Islet of Langerhans (tissue), 1 donor: ENCODE data around the gene NAA15.
"Not testable (repeated sequence)": the region's sequence is repeated elsewhere in the genome, so short reads cannot be mapped to it uniquely, and the experiment has no call there.

Experiments
- FAIRE-seq: peaks from one replicate; lab custom pipeline; 2011; peaks lifted over from hg19 to GRCh38; lab: Jason Lieb, UNC

The NAA15 gene

DNA sequence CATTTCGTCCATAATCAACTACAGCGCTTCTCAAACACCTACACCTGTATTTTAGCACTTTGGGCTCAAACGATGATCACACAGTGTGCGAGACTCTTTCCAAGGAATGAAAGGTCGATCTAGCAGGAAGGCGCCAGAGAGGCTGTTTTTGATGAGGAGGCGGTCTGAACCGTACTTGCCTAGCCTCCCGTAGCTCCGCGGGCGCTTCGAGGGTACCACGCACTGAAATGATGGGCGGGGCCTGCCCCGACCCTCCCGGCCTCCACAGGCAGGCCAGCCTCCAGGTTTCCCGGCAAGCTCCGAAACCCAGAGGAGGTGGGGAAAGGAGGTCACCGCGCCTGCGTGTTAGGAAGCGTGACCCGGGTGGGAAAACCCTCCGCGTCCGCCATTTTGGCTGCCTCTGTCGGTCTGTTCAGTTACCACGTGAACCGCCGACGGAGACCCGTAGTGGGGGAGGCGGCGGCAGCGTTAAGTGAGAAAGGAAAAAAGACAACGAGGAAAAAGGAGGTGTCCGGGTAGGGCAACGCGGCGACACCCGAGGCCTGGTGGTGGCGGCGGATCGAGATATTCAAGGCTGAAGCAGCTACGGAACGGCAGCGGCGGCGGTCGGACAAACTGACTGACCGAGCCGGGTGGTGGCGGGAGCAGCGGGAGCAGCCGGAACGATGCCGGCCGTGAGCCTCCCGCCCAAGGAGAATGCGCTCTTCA is at the start of gene NAA15:
Gene NAA15, plus strand, starts transcription at position 393 of the 708 bp plus-strand sequence. Its CDS starts 273 bp downstream, at position 666.
- no peak for FAIRE-seq

DNA sequence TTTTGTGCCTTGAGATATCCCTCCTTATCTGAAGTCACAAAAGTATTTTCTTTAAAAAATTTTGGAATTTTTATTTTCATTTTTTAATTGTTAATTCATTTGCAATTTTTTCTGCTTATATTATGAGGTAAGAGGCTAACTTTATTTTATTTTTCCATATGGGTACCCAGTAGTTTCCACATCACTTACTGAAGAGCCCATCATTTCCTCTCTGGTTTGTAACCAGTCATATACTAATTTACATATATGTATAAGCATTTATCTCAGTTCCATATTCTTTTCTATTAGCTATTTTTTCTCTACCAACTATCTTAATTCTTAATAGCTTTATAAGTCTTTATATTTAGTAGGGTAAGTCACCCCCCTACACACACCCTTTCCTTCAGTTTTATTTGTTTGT is 48.3 kb upstream of the NAA15 start:
- FAIRE-seq, result no peak

DNA sequence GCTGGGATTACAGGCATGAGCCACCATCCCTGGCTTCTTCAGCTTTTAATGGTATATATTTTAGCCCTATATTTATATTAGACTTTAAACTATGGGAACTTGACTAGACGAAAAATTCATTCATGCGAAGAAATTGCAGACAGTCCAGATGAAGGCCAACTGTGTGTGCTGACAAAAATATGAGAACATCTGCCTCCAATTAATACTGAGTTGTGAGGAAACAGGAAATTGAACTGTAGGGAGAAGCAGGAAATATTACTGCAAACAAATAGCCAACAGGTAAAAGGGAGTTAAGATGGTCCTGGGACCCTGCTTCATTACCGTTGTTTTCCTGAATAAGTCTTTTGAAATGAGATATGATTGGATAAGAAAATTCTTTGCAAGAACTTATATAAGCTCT is 47.6 kb upstream of the NAA15 start:
- no peak for FAIRE-seq

DNA sequence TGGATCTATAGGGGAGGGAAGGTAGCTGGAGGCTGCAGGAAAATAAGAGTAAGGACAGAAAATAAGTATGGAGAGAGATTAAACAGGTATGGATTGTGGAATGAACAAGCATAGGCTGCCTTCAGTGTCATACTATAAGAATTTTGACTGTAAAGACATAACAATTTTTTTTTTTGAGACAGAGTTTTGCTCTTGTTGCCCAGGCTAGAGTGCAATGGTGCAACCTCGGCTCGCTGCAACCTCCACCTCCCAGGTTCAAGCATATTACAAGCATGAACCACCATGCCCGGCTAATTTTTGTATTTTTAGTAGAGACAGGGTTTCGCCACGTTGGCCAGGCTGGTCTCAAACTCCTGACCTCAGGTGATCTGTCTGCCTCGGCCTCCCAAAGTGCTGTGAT is 45.7 kb upstream of the NAA15 start:
- not testable (repeated sequence) for FAIRE-seq

DNA sequence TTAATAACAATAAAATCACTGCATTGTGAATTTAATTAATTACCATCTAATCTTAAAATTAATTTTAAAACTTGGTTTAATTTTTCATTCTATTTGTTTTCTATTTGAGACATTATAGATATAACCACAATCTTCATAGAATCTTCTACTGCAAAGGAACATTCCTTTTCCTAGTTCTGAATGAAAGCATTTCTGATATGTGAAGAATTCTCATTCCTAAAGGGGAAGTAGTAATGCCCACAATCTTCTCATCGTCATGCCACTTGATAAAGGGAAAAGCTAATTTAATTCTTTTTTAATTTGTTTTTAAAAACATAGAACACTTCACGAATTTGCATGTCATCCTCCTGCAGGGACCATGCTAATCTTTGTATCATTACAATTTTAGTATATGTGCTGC is 45.0 kb upstream of the NAA15 start:
- no peak for FAIRE-seq

DNA sequence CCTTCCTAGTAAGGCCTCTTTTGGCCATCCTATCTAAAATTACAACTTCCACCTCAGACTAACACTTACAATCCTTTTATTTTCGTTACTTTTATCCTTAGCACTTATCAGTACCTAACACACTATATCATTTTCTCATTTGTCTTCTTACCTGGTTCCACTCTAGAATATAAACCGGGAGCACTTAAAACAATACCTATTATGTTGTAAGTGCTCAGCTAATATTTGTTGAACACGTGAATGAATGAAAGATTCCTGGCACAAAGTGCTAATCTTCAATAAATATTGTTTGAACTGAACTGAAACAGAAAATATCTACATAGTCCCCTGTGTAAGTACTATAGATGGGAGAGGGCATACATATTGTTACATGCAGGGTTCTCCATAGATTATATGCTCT is 35.7 kb upstream of the NAA15 start:
- FAIRE-seq, result no peak

DNA sequence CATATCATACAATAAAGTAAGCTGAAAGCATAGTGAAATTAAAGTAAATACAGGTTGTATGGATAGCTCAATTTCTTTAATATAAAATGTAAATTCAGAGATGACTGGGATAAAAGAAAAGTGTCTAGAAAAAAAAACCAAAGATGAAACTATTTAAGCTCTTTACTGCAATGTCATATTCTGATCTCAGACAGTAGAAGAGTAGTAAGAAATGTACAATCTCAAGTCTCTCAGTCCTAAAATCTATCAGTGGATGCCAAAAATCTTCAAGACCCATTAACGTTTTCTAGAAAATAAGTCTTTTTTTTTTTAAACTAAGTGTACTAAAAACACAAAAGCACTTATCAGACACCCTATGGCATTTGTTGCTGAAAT is 35.1 kb upstream of the NAA15 start:
- FAIRE-seq, result peak; percentile 55

DNA sequence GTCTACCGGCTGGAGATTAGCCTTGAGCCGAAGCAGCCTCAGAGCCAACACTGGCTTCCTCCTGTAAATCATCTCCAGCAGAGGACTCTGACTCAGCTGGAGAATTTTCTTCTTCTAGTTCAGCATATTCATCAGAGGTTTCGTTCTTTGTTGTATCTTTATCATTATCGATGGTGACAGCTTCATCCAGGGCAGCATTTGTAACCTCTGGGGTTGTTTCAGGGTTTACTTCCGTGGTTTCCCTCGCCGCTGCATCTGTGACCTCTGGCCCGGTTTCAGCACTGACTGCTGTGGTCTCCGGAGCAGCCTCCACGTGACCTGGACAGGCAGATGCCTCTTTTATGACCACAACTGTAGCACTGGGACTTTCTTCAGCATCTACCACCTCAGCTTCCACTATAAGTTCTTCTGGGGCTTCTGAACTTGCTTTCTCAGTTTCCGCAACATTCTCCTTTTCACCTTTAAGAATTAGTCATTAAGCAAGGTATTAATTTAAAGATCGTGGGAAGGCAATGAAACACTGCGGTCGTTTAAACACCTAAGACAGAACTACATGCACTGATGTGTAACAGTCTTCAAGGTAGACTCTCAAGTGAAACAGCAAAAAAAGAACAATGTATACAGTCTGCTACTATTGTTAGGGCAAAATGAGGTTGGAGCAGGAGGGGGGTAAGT is 34.6 kb upstream of the NAA15 start:
- peak; percentile 79 for FAIRE-seq

DNA sequence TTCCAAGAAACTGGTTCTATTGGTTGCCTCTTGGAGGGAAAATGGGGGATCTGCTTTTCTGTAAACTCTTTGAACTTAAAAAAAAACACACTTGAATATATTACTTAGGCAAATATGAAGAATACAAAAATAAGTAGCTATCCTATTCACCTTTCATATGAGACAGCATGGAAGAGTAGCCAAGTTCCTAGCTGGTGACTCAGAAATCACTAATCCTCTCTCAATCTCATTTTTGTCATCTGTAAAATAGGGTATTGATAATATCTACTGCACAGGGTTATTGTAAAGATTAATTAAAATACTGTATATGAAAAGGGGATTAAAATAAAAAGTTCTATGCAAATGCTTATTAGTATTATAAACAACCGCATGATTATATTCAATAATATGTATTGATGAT is 34.0 kb upstream of the NAA15 start:
- no peak for FAIRE-seq

DNA sequence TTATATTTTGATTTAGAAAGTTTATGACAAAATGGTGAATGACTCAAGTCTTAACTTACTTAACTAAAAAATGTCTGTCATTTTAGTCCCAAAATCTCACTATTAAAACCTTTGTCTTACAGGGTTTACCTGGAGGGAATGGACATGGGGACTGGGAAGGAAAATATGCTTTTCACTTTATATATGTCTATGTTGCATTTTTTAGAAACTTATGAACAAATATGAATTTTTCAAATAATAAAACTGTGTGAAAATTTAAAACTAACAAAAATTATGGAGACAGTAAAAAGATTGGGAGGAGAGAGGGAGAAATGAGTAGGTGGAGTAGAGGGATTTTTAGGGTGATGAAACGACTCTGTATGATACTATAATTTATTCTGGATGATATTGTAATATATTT is 27.5 kb upstream of the NAA15 start:
- FAIRE-seq, result no peak

DNA sequence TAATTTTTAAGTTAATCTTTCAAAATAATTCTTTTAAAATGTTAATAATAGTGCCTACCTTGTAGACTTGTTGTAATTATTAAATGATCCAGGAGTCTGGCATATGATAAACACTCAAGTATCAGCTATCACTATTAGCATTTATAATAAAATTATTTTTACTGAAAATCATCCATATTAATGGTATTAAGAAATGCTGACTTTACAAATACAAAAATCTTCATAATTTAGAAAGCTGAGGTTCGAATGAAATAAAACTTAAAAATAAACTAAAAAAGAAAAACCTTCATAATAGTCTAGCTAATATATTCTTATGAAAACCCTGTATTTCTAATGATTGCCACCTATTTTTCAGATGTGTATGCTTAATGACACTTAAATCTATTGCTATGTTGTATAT is 26.5 kb upstream of the NAA15 start:
- FAIRE-seq, result peak; percentile 36

DNA sequence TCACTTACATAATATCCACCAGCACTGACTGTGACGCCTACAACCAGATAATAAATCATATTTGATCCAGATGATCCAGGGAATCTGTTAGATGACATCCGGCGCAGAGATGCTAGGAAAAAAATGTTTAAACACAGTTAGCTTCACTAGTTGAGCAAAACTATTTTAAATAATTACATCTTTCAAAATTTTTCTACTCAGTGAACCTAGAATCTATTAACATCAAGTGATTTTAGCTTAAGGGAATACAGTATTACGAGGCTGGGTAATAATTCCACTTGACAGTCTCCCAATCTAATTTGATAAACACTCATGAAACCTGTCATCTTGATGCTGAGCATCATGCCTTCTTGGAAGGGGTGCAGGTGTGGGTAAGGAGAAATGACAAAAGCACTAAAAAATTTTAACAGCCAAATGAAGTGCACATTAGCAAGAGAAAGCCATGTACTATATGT is 26.0 kb upstream of the NAA15 start:
- no peak for FAIRE-seq

DNA sequence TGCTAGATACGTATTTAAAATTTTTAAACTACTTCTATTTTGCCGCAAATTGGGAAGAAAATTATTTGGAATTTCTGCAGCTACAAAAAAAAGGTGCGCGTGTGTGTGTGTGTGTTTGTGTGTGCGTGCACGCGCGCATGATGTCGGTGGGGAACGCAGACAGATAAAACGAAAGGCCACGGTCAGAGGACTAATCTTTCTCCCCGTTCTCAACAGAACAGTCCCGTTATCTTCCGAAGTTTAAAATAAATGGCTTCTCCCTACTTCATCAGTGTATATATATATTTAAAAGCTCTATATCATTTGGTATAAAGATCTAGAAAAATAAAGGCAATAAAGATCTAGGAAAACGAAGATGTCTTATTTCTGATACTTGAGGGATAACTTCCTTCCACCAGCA is 22.8 kb upstream of the NAA15 start:
- FAIRE-seq, result no peak

DNA sequence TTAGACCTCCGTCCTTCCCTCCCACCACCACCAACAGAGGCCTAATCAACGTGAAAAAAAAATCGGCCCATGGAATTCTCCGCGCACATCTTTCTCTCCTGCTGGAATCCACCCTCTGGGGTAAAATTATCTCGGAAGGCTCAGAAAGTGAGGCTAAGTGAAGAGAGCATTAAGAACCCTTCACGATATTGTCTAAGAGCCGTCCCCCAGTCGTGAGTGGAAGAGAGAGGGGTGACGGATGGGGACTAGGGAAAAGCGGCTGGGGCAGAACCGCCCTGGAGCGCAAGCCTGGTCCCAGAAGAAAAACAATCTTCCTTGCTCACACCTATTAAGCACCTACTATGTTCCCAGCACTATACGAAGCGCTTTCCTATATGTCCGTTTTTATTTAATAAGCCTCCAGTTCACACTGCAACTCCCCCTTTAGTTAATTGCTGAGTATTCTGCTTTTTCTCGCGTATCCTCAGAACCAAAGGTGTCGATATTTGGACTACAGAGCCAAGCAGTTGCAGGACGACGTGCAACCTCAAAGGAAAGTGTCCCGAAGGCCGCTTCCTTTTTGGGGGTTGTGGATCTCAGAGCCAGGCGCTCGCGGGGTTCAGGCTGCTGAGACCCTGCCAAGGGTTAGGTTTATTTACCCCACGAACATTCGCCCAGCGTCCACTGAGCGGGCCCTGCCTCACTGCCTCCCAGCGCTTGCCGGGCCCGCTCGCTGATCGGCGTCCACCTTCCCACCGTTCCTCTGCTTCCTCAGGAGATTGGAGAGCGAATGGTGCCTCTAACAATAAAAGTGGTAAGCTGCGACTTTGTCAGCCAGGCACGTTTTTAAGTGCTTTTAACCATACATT is 22.2 kb upstream of the NAA15 start:
- no peak for FAIRE-seq

DNA sequence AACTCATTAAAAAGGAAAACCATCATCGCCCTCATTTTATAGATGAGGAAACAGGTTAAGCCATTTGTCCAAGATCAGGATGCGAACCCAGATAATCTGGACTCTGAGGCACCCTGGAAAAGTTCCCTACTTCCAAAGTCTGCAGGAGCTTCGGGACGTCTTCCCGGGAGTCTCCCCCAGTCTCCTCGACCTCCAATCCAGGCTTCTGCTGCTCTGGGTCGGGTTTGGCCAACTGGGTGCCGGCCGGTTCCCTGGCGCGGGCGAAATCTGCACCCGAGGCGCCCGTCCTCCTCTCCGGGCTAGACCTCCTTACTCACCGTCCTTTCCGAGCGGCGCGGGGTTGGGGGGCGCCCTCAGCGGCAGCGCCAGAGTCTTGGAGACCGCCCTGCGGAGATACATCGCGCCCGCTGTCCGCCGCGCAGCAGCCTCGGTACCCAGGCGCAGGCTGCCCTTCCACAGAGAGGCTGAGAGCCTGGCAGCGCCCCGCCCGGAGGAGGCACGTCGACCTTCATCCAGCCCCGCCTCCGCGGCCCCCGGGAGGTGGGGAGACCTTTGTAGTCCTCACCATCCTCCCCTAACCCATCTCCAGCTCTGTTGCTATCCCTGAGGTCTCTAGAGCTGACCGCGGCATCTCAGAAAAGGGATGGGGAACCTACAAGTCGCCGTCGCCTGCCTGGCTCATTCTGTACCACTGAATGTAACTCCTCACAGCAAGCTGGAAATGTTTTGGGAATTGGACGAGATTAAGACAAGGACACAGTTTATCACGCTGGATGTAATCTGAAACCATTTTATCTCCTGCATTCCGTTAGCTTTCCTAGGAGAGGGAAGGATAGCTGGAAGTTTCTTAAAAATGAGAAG is 21.3 kb upstream of the NAA15 start, which contains the start of gene MGARP:
Gene MGARP, minus strand, starts transcription at position 466 of the 861 bp plus-strand sequence. Its CDS starts 67 bp downstream, at position 399.
- FAIRE-seq, result no peak

DNA sequence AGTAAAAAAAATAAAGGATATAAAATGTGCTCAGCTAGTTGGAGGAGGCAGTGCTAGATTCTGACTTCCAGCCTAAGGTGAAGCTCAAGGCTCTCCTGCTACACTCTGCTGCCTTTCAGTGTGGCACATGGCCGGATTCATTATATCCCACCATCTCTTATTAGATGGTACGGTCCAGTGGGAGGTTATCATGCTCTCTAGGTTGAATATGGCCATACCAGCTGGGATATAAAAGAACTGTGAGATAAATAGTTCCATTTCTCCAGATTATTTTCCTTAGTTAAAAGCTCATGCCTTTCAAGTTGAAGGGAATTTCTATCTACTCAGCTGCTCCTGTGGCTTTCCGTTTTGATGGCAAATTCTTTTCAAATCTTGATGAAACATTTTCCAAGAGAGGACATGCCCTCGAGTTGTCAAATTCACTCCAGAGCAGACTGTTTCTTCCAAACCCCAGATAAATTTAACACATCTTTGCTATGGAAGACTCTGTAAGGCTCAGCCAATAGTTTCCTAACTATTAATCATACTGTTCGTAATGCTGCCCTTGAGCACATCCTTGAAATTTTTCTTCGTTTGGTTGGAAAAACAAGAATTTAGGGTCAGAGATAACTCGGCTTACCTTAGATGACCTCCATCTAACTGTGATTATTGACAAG is 19.1 kb upstream of the NAA15 start:
- no peak for FAIRE-seq

DNA sequence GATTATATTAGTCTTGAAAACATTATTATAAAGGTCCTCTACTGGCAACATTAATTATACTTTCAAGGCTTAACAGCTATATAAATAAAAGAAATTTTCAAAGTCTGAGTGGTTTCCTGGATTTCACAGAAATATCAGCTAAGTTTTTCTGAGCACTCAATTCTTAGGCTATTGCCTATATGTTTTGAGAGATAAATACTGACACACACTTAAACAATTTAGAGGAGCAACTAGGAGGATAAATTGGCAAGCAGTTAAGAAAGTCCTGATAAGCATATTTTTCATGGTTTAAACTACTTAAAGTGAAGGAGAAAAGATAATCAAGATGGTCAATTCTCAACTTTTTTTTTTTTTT is 18.6 kb upstream of the NAA15 start:
- FAIRE-seq, result no peak

DNA sequence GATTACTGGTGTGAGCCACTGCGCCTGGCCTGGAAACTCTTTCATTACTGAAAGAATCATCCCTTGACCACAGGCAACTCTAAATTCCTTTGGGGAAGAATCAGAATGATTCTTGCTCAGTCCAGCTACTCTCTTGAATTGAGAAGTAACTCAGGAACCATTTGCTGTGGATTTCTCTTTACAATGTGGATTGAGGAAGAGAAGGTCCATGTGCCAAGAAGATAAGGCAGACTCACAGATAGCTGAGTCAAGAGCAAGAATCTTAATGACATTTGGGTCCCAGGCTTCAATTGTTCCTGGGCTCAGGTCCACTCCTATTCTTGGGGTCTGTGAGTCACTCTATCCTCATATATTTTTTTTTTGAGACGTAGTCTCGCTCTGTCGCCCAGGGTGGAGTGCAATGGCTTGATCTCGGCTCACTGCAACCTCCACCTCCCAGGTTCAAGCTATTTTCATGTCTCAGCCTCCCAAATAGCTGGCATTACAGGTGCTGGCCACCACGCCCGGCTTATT is 15.1 kb upstream of the NAA15 start:
- FAIRE-seq, result no peak

DNA sequence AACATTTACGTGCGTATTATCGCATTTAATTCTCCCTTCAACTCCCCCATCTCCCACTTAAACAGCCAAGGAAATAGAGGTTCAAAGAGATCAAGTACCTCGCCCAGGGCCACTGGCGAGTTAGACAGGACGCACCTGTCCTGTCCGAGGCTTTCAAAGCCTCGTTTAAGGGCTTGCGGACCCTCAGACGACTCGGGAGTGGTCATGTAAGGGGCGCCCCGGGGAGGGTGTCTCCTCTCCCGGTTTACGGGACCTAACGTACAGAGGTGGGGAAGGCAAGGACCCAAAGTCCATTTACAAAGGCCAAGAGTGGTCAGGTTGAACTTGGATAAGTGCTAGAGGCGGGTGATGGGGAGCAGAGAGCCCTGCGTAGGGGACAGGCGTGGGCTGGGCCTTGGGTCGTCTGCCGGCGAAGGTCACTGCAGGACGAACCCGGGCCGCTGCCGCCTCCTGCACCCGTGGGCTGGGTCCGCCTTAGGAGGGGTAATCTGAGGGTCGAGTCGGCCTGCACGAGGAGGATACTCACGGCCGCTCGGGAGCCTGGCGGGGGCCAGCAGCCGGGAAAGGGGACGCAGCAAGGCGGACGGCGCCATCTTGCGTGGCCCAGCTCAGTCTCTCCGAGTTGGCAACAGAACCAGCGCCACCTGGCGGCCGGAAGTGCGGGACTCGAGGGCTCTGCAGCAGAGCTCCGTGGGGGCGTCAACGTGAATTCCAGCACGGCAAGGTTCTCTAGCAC is 5.9 kb upstream of the NAA15 start:
- FAIRE-seq, result no peak

DNA sequence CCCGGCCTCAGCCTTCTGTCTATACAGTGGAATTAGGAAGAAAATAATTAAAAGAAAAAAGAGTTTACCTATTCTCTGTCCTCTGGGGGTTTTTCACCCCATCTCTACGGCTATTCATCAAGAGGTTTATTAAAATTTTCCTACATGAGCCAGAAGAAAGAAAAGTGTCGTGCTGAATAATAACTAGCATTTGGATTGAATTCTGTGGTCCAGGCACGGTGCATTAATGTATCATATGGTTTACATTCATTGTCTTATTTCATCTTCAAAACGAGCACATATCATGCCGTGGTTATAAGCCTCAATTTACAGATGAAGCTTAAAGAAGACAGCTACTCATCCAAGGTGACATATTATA is 5.4 kb upstream of the NAA15 start:
- no peak for FAIRE-seq

DNA sequence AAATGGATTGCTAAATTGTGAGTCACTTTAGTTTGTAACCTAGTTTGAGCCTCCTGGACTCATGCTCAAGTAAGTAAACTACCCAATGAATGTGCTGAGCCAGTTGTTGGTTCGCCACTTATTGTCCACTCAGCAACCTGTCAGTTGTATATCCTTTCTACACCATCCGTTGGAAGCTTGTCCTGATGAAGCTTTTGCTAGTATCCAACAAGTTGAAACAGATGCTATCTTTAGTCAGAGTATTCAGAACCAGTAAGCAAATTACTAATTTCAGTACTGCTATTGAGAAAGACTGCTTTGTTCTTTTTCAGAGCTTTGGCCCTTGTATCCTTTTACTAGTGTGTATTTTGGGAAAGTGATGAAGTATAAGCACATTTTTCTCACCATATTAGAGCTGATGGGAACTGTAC is 4.3 kb upstream of the NAA15 start:
- FAIRE-seq, result no peak
